Uterus (tissue), 4 donors: ENCODE results near the gene ORAI3. TPM values are rescaled to one million over a fixed set of nuclear protein-coding genes. Genes with fewer than 3 reads are reported as not detected.

Source experiments
- DNase-seq, 2 donors: peaks; one replicate each; pipeline ENCODE4 v3.0.0-alpha.2; 2019 to 2020
- H3K27ac ChIP-seq, 2 donors: fragments of 200-600 bp; sonication (generic); 1 replicate in 1 of 2; 2 replicates in 1 of 2; pipeline ENCODE4 v1.5.1; 2016 to 2018
- H3K27me3 ChIP-seq, 2 donors: fragments of 200-600 bp; sonication (generic); one replicate each; pipeline ENCODE4 v1.5.1; 2018 to 2019; ENCODE audit warnings: control low read depth in 1 of 2
- H3K36me3 ChIP-seq, 2 donors: fragments of 200-600 bp; sonication (generic); one replicate each; pipeline ENCODE4 v1.5.1; 2019; ENCODE audit warnings: control low read depth in 1 of 2
- H3K4me1 ChIP-seq, 2 donors: fragments of 200-600 bp; sonication (generic); one replicate each; pipeline ENCODE4 v1.5.1; 2018 to 2019; ENCODE audit warnings: control low read depth in 1 of 2
- H3K4me3 ChIP-seq, 2 donors: fragments of 200-600 bp; sonication (generic); 1 replicate in 1 of 2; 2 replicates in 1 of 2; pipeline ENCODE4 v1.5.1; 2018 to 2019; ENCODE audit warnings: mild to moderate bottlenecking in 1 of 2
- H3K9me3 ChIP-seq, 2 donors: fragments of 200-600 bp; sonication (generic); one replicate each; pipeline ENCODE4 v1.5.1; 2019; ENCODE audit warnings: control low read depth in 1 of 2
- POLR2A ChIP-seq, 2 donors: fragments of 450-650 bp; IDR thresholded peaks; one replicate each; pipeline ENCODE4 v1.6.1; 2016; ENCODE audit warnings: antibody characterized with exemption in 2 of 2, mild to moderate bottlenecking in 1 of 2, moderate library complexity in 1 of 2
- intact Hi-C: fragments of 100-400 bp; cut with DNase I; formaldehyde crosslinking; loops from one replicate; pipeline ENCODE4 v1.15.1; 2023; ENCODE audit warnings: low total_unique reads
- total RNA-seq, 4 donors: library from RNA; depleted of rRNA in 3 of 4; stranded (reverse); fragments of >200 nt in 3 of 4; gene quantifications; one replicate each; pipeline versions ENCODE4 v1.1.0 to v1.2.4, GENCODE V29; 2014 to 2023
- TF ChIP-seq, protein P1 (sequence below), 4 experiments: fragments of 200-600 bp in 2 of 4; fragments of 450-650 bp in 2 of 4; sonication (generic) in 2 of 4; IDR thresholded peaks; one replicate each; pipeline ENCODE4 v1.5.1; 2016 to 2019; ENCODE audit warnings: antibody characterized with exemption in 4 of 4, mild to moderate bottlenecking in 2 of 4, moderate library complexity in 1 of 4
- donor health status: DM: yes; HTN: yes; CAD: no.

The ORAI3 gene
- total RNA-seq, 4 donors from 2014 or later = 21.7 to 65.0 (median 27.9) TPM

GRCh38 chr16:30974348-30974747, 25.5 kb downstream of the ORAI3 start:
- Histone ChIP-seq H3K36me3 (no peaks in the 10 kb centered on the region), H3K4me1 (no peaks in the 10 kb centered on the region), H3K27me3 (no peaks in the 10 kb centered on the region), H3K4me3 (no peak overlapping the region), H3K27ac (no peak overlapping the region), H3K9me3 (no peaks in the 10 kb centered on the region)
- DNase-seq = no peak
- intact Hi-C loops = no loop called here
- TF ChIP-seq, protein P1, sequence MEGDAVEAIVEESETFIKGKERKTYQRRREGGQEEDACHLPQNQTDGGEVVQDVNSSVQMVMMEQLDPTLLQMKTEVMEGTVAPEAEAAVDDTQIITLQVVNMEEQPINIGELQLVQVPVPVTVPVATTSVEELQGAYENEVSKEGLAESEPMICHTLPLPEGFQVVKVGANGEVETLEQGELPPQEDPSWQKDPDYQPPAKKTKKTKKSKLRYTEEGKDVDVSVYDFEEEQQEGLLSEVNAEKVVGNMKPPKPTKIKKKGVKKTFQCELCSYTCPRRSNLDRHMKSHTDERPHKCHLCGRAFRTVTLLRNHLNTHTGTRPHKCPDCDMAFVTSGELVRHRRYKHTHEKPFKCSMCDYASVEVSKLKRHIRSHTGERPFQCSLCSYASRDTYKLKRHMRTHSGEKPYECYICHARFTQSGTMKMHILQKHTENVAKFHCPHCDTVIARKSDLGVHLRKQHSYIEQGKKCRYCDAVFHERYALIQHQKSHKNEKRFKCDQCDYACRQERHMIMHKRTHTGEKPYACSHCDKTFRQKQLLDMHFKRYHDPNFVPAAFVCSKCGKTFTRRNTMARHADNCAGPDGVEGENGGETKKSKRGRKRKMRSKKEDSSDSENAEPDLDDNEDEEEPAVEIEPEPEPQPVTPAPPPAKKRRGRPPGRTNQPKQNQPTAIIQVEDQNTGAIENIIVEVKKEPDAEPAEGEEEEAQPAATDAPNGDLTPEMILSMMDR (IDR thresholded peaks at IDR 0.05) = no peak
- TF ChIP-seq POLR2A (IDR thresholded peaks at IDR 0.05) = no peak

DNA sequence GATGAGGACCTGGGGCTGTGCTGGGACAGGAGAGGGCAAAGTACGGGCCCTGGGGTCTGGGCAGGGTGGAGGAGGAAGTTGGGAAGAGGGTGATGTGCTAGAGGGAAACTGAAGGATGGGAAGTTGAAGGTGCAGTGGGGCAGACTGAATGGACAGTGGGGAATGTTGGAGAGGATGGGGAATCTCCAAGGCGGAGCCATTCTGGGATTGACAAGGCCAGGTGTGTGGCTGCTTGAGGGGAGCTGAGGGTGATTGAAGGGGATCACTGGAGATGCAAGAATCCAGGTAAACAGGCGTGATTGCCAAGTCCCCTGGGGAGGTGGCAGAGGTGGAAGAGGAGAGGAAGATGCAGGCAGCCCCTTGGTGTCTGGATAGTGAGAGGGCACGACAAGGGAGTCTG, 27.6 kb downstream of the ORAI3 start:
- no peaks in the 10 kb centered on the region for H3K27me3 ChIP-seq
- H3K4me1 ChIP-seq = no peaks in the 10 kb centered on the region
- no peak overlapping the region for H3K4me3 ChIP-seq
- H3K9me3 ChIP-seq = no peaks in the 10 kb centered on the region
- H3K27ac ChIP-seq = no peak overlapping the region
- no peaks in the 10 kb centered on the region for H3K36me3 ChIP-seq
- intact Hi-C loops = no loop called here
- TF ChIP-seq, protein P1 (IDR thresholded peaks at IDR 0.05) = no peak
- no peak for TF ChIP-seq POLR2A (IDR thresholded peaks at IDR 0.05)
- DNase-seq = no peak

DNA sequence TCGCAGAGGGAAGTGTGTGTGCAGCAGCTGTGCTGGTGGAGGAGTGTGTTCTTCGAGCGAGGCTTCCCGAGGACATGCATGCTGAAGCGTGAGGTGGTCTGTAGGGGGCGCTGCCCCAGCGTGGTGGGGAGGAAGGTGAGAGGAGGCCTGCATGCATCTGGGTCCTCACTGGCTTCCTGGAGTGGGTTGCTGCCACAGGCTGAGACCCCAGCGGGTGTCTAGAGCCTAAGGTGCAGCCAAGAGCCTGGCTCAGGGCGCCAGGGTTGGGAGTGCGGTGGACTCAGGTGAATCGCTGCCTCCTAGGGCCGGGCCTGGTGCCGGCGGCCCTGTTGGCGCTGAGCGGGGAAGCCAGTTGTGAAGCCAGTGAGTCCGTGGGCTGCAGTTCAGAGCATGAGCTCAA, 28.6 kb downstream of the ORAI3 start:
- H3K4me3 ChIP-seq = no peak overlapping the region
- no peak overlapping the region for H3K27ac ChIP-seq
- DNase-seq = no peak
- intact Hi-C loops = no loop called here
- H3K36me3 ChIP-seq = no peaks in the 10 kb centered on the region
- H3K4me1 ChIP-seq = no peaks in the 10 kb centered on the region
- no peaks in the 10 kb centered on the region for H3K27me3 ChIP-seq
- TF ChIP-seq, protein P1 (IDR thresholded peaks at IDR 0.05) = no peak
- no peak for TF ChIP-seq POLR2A (IDR thresholded peaks at IDR 0.05)
- H3K9me3 ChIP-seq = no peaks in the 10 kb centered on the region

- no peak for DNase-seq
- no peaks in the 10 kb centered on the region for H3K4me1 ChIP-seq
- no peaks in the 10 kb centered on the region for H3K36me3 ChIP-seq
- H3K27me3 ChIP-seq = no peaks in the 10 kb centered on the region
- H3K27ac ChIP-seq = no peak overlapping the region
- TF ChIP-seq, protein P1 (IDR thresholded peaks at IDR 0.05) = no peak
- TF ChIP-seq POLR2A (IDR thresholded peaks at IDR 0.05) = no peak
- intact Hi-C loops = loop anchor here (10.0 kb wide), 1 partner anchor 465 kb away; the partner anchor contains the start of gene ZNF843
- no peak overlapping the region for H3K4me3 ChIP-seq
- no peaks in the 10 kb centered on the region for H3K9me3 ChIP-seq
These were observed 30.5 kb downstream of the ORAI3 start for GRCh38 chr16:30979170-30980022.

GRCh38 chr16:30980023-30980371, 31.1 kb downstream of the ORAI3 start:
- Histone ChIP-seq H3K27me3 (no peaks in the 10 kb centered on the region), H3K36me3 (no peaks in the 10 kb centered on the region), H3K4me1 (no peaks in the 10 kb centered on the region), H3K9me3 (no peaks in the 10 kb centered on the region), H3K4me3 (no peak overlapping the region), H3K27ac (no peak overlapping the region)
- intact Hi-C loops = loop anchor here (10.0 kb wide), 1 partner anchor 465 kb away; the partner anchor contains the start of gene ZNF843
- no peak for DNase-seq
- no peak for TF ChIP-seq POLR2A (IDR thresholded peaks at IDR 0.05)
